ENCODE measurements around the gene VARS2. TPM values are rescaled to one million over a fixed set of nuclear protein-coding genes. Genes with fewer than 3 reads are reported as not detected.

Gene VARS2
- total and polyA plus RNA-seq, 11 donors = 10.7 to 28.5 (median 18.8) TPM

- no peak for TF ChIP-seq CTCF (IDR thresholded peaks at IDR 0.05)
- Histone ChIP-seq H3K36me3 (peaks cover 0 to 68% (median 24%) of the 10 kb centered on the region in 9 donors), H3K27me3 (no peaks in the 10 kb centered on the region), H3K4me3 (no peak overlapping the region), H3K27ac (no peak overlapping the region), H3K9me3 (no peaks in the 10 kb centered on the region), H3K4me1 (peaks cover 0 to 20% (median 7%) of the 10 kb centered on the region in 12 donors)
- 81 to 91% (median 85%) methylated on average over 9 to 12 of the region's 12 CpGs for WGBS, 4 donors
- ATAC-seq (no peak), DNase-seq (no peak)
- intact Hi-C loops (cut with DNase I) = no loop called here
Observed at GRCh38 chr6:30890646-30891449, 23.2 kb upstream of the VARS2 start.

- Histone ChIP-seq H3K27me3 (no peaks in the 10 kb centered on the region), H3K9me3 (no peaks in the 10 kb centered on the region), H3K36me3 (peaks cover 0 to 73% (median 28%) of the 10 kb centered on the region in 9 donors), H3K27ac (no peak overlapping the region), H3K4me1 (peaks cover 0 to 15% (median 2%) of the 10 kb centered on the region in 12 donors), H3K4me3 (no peak overlapping the region)
- intact Hi-C loops (cut with DNase I) = no loop called here
- 93 to 96% (median 95%) methylated on average over 4 of the region's 4 CpGs for WGBS, 4 donors
- no peak for ATAC-seq
- TF ChIP-seq POLR2A (IDR thresholded peaks at IDR 0.05) = no peak
- TF ChIP-seq CTCF (IDR thresholded peaks at IDR 0.05) = no peak
- DNase-seq = no peak
Observed at GRCh38 chr6:30891450-30891723, 22.7 kb upstream of the VARS2 start.

GRCh38 chr6:30891816-30892538 lies 22.1 kb upstream of the VARS2 start:
- Histone ChIP-seq H3K36me3 (peaks cover 0 to 74% (median 34%) of the 10 kb centered on the region in 9 donors), H3K4me3 (no peak overlapping the region), H3K27ac (no peak overlapping the region), H3K27me3 (no peaks in the 10 kb centered on the region), H3K4me1 (peaks cover 0 to 9% (median 0%) of the 10 kb centered on the region in 12 donors), H3K9me3 (no peaks in the 10 kb centered on the region)
- DNase-seq (no peak), ATAC-seq (no peak)
- intact Hi-C loops (cut with DNase I) = no loop called here
- no peak for TF ChIP-seq POLR2A (IDR thresholded peaks at IDR 0.05)
- TF ChIP-seq CTCF (IDR thresholded peaks at IDR 0.05) = no peak
- 90 to 98% (median 93%) methylated on average over 13 to 21 of the region's 21 CpGs for WGBS, 4 donors

- WGBS, 4 donors = 89 to 92% (median 92%) methylated on average over 15 to 16 of the region's 16 CpGs
- intact Hi-C loops (cut with DNase I) = no loop called here
- Histone ChIP-seq H3K36me3 (peaks cover 0 to 84% (median 46%) of the 10 kb centered on the region in 9 donors), H3K9me3 (no peaks in the 10 kb centered on the region), H3K27me3 (no peaks in the 10 kb centered on the region), H3K4me1 (peaks cover 0 to 8% (median 0%) of the 10 kb centered on the region in 12 donors), H3K27ac (no peak overlapping the region), H3K4me3 (no peak overlapping the region)
- DNase-seq = peak in 1 of 5 donors; percentile 12
- no peak for ATAC-seq
- TF ChIP-seq CTCF (IDR thresholded peaks at IDR 0.05) (no peak), POLR2A (IDR thresholded peaks at IDR 0.05) (no peak)
Observed at GRCh38 chr6:30893001-30893591, 20.9 kb upstream of the VARS2 start.
